Iris pigment epithelial cell (primary cell): ENCODE data around the gene UROD.
"Not testable (repeated sequence)": the region's sequence is repeated elsewhere in the genome, so short reads cannot be mapped to it uniquely, and the experiment has no call there.

Experiments used
- DNase-seq: peaks from one replicate; pipeline ENCODE4 v3.0.0-alpha.2; 2011; ENCODE audit warnings: low read depth

Gene UROD

DNA sequence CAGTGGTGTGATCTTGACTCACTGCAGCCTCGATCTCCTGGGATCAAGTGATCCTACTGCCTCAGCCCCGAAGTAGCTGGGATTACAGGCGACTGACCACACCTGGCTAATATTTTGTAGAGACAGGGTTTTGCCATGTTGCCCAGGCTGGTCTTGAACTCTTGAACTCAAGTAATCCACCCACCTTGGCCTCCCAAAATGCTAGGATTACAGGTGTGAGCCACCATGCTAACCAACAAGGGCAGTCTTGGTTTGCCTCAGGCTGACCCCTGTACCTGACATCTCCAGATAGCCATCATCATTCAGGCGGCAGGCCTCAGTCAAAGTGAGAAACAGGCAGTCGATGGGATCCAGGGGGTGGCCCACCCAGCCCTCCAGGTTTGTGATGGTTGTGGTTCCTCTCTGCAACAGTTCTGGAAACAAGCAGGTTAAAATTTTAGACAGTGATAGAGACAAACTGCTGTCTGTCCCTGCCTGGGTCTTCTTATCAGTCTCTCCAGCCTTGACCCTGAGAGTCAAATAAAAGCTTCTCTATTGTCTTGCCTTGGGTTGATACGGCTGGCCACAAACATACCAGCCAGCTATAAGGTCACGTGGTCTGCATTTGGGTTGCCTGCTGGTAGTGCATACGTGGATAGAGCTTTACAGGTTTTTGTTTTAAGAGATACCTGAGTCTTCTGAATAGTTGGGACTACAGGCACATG lies 26.8 kb downstream of the UROD start:
- no peak for DNase-seq

DNA sequence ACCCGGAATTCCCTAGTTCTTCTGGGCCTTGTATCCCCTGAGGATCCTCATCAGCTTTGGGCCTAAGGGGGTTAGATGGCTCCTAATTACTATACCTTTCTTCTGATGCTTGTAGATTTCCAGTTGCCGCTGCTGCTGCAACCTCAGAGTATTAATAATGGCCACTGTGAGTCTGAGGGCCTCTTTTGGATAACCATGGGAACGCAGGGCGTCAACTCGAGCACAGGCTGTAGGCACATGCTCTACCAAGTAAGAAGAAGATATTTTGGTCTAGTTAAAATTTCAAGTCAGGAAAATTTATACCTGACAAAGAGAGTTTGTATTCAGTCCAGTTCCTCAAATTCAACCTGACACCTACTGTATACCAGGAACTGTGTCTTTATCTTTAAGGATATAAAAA lies 28.2 kb downstream of the UROD start:
- no peak for DNase-seq

DNA sequence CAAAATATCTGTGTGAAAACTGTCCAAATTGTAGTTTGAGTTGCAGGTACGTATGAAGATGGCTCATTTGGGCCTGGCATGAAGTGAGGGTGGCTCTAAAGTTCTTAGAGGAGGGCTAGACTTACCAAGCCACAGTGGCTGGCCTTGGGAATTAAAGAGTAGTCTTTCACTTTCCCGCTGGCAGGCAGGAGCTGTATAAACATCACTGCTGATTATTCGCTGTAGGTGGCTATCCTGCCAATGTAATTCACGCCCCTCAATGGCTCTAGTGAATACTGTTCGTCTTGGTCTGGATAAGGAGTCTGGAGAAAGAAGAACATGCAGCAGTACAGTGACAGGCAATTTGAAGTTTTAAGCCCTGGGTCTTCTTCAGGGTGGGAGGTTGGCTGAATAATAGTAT lies 31.0 kb downstream of the UROD start:
- DNase-seq, result no peak

DNA sequence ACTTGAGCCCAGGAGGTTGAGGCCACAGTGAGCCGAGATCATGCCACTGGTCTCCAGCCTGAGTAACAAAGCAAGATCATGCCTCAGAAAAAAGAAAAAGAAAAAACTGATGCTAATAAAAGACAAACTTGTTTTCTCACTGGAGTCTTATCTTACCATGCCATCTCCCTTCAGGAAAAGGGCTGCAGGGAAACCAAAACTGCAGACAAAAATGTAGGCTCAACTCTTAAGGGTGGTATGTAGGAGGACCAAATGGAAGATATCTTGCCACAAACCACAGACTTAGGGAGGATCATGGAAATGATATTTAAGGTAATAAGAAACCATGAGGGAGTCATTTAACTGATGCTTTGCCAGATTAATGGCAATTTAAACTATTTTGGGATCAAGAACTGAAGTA lies 32.9 kb downstream of the UROD start:
- DNase-seq, result no peak

DNA sequence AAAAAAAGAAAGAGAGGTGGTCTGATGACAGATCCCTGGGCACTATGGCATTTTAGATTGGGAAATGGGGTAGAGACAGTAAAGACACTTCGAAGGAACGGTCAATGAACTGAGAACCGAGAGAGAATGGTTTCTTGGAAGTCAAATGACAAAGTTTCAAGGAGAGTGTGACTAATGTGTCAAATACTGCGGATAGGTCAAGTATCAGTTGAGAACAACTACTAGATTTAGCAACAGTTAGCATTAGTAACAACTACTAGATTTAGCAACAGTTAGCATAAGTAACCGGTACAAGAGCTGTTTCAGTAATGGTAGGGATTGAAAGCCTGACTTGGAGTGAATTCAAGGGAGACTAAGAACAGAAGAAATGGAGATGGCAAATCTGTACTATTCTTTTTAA lies 35.0 kb downstream of the UROD start:
- DNase-seq, result no peak

DNA sequence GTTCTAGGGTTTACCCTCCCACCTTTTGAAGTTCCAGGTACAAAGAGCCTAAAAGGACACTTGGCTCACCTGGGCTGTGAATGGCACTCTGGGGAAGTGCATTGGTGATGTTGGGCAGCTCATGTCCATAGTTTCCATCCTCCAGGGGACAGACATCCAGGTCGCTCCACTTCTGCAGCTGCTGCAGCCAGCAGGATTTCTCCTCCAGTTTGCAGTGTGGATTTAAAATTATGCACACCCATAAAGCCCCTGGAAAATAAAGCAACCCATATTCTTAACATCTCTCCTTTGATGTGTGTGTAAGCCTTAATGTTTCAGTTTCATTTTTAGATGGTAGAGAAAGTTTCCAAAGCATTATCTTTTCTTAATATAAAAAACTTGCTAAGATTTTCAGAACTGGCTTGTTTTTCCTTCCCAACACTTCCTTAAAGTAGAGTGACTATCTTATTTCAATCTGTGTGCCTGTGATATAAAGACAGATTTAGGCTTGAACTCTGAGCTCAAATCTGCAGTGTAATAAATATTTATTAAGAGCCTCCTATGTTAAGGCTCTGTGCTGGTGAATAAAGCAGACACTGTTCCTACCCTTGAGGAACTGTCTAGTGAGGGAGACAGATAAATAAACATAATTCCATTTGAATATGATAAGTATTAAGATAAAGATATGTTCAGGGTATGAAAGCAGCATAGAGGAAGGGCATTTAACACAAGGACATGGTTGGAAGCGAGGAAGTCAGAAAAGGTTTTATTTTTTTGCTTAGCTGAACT lies 39.1 kb downstream of the UROD start:
- DNase-seq, result peak; percentile 10

DNA sequence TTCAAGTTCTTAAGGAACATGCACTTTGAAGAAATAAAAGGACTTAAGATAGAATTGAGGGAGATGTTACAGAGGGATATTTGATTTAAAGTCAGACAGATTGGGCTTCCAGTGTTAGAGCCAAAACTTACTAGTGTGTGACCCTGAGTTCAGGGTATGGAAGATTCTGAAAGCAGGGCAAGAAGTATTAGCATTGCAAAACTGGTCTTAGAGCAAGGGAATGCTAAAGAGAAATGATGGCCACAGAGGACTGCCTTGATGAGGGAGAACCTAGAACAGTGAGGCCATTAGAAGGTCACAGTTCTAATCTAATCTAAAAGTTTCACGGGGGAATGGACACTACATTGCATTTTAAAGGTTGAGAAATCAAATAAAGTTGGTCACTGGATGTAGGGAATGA lies 45.5 kb downstream of the UROD start:
- no peak for DNase-seq

DNA sequence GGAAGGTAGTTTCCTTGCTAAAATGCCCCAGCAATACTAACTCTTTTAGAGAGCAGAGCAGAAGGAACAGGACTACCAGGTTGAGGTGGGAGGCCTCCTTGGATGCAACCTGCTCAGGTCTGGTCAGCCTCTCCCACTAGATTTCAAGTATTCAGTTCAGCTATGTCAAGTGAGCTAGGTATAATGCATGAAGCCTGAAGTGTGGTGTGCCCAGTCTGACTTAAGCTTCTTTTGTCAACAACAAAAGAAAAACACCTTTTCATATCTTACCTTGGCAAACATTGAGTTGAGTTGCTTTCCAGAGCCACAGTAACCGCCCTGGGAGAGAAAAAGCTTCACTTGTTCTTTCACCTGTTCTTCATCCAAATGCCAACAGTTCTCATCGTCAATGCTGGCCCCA lies 47.8 kb downstream of the UROD start:
- no peak for DNase-seq

DNA sequence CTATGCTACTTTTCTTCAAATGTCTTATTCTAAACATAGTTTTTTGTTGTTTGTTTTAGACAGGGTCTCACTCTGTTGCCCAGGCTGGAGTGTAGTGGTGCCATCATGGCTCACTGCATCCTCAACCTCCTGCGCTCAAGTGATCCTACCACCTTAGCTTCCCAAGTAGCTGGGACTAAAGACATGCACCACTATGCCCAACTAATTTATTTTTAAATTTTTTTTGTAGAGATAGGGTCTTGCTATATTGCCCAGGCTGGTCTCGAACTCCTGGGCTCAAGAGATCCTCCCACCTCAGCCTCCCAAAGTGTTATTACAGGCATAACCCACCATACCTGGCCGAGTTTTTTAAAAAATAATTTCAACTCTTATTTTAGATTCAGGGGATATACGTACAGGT lies 50.4 kb downstream of the UROD start:
- not testable (repeated sequence) for DNase-seq

DNA sequence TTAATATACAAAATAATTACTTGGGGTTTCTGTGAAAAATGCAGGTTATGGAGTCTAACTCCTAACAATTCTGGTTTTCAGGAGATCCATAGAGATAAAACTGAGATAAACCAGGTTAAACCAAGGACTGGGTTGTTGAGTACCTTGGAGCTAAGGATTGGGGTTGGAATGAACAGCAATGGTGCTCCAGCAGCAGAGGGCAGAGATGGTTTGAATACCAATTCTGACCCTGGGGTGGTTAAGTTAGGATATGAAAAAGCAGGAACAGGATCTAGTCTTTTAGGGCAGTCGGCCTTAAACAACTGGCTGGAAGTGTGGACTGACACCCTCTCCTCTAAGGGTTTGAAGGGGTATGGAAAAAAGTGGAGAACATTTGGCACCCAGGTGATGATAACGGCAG lies 53.0 kb downstream of the UROD start:
- no peak for DNase-seq
